Ishikawa (cell line): ENCODE measurements around the gene CBLB.

Experiments
- CEBPB ChIP-seq: IDR thresholded peaks from 2 replicates; pipeline ENCODE4 v1.6.1; 2012
- CREB1 ChIP-seq: IDR thresholded peaks from 2 replicates; pipeline ENCODE4 v1.6.1; 2012; ENCODE audit warnings: low read depth
- EGR1 ChIP-seq: IDR thresholded peaks from 2 replicates; pipeline ENCODE4 v1.6.1; 2012
- EP300 ChIP-seq: IDR thresholded peaks from 2 replicates; pipeline ENCODE4 v1.6.1; 2012; ENCODE audit warnings: borderline replicate concordance
- MAX ChIP-seq: IDR thresholded peaks from 2 replicates; pipeline ENCODE4 v1.6.1; 2012
- NFIC ChIP-seq: IDR thresholded peaks from 2 replicates; pipeline ENCODE4 v1.6.1; 2012
- RAD21 ChIP-seq: IDR thresholded peaks from 2 replicates; pipeline ENCODE4 v1.6.1; 2012; ENCODE audit warnings: low read depth
- TAF1 ChIP-seq: IDR thresholded peaks from 2 replicates; pipeline ENCODE4 v1.6.1; 2012; ENCODE audit warnings: low read depth, mild to moderate bottlenecking
- YY1 ChIP-seq: IDR thresholded peaks from 2 replicates; pipeline ENCODE4 v1.6.1; 2012; ENCODE audit warnings: low read depth
- TF ChIP-seq, protein P1 (sequence below): IDR thresholded peaks from 2 replicates; pipeline ENCODE4 v1.6.1; 2012; ENCODE audit warnings: low read depth, mild to moderate bottlenecking

DNA sequence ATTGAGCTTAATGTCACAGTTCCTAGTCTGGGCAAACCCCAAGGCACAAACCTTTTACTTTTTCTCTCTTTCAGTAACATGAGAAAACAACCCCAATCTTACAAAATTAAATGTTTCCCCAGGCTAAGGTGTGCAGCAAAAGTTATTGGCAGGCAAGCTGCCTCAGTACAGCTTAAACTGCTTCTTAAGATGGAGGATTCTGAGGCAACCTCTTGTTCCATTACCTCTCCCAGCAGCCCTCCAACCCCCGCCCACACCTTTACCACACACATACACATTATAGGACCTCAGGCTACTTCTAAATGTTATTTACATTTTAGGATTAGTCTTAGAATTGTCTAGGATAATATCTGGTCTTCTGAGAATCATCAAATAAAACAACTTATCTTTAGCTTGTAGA, 22.3 kb upstream of the CBLB start:
- TF ChIP-seq YY1 (no peak), RAD21 (no peak), EP300 (no peak), CREB1 (no peak), MAX (no peak), TAF1 (no peak), EGR1 (no peak), CEBPB (no peak), NFIC (no peak)
- TF ChIP-seq, protein P1, sequence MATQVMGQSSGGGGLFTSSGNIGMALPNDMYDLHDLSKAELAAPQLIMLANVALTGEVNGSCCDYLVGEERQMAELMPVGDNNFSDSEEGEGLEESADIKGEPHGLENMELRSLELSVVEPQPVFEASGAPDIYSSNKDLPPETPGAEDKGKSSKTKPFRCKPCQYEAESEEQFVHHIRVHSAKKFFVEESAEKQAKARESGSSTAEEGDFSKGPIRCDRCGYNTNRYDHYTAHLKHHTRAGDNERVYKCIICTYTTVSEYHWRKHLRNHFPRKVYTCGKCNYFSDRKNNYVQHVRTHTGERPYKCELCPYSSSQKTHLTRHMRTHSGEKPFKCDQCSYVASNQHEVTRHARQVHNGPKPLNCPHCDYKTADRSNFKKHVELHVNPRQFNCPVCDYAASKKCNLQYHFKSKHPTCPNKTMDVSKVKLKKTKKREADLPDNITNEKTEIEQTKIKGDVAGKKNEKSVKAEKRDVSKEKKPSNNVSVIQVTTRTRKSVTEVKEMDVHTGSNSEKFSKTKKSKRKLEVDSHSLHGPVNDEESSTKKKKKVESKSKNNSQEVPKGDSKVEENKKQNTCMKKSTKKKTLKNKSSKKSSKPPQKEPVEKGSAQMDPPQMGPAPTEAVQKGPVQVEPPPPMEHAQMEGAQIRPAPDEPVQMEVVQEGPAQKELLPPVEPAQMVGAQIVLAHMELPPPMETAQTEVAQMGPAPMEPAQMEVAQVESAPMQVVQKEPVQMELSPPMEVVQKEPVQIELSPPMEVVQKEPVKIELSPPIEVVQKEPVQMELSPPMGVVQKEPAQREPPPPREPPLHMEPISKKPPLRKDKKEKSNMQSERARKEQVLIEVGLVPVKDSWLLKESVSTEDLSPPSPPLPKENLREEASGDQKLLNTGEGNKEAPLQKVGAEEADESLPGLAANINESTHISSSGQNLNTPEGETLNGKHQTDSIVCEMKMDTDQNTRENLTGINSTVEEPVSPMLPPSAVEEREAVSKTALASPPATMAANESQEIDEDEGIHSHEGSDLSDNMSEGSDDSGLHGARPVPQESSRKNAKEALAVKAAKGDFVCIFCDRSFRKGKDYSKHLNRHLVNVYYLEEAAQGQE = no peak
